DMS114 treated with DMSO at 0.1 percent for 48 hours (cell line): Measurements from ENCODE around the gene NRARP.

Experiments used
- DNase-seq: peaks from one replicate; lab custom pipeline; 2025; ENCODE audit not compliant: unreplicated experiment; lab: John Stamatoyannopoulos, UW

NRARP gene

DNA sequence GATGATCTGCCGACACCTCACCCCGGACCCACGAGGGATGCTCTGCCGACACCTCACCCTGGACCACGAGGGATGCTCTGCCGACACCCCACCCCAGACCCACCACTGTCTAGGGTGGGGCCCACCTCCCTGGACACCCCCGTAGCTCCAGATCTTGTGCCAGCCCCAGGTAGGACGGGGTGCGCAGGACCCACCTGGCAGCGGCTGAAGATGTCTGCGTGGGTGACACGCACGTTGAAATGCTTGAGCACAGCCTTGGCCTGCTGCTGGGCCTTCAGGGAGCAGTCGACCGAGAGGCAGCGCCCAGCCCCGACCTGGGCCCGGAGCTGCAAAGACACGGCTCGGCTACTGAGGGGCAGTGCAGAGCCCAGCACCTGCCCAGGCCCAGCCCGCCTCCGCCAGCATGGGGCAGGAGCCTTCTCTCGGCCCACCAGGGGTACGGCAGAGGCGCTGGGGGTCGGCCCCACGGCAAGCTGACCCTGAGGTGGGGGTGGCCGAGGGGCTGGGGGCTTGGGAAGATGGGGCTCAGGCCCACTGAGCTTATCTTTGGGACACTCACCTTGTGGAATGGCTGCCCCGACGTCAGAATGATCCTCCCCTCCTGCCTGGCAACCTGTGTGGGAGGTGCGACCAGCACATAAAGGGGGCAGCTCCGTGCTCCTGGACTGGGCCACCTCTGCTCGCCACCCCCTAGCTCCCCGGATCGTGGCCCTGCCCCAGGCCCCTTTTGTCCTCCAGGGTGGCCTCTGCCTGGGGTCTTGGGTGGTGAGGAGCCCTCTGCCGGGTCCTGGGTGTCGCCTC, 21.7 kb upstream of the NRARP start:
- no peak for DNase-seq

DNA sequence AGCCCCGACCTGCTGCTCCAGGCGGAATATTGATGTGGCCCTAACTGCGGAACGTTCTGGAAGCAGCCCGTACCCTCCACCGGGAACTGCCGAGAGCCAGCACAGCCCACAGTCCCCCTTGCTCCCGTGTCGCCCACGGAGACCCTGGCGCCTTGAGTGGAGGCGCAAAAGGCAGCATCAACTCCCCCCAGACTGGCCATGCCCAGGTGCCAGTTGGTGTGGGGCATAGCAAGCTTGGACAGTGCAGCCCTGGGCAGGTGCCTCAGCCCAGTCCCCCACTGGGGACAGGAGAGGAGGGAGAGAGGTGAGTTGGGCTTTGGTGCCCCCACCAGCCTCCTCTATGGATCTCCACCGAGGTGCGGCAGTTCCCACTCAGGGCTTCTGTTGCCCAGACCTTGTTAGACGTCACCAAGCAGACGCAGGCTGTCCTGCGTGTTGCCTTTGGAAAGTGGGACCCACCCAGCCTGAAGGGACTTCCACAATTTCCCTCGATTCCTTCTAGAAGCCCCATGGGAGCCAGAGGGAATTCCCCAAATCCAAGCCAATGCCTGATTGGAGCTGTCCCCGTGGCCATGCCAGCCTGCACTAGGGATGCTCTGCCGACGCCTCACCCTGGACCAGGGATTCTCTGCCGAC, 19.8 kb upstream of the NRARP start:
- DNase-seq: no peak

DNA sequence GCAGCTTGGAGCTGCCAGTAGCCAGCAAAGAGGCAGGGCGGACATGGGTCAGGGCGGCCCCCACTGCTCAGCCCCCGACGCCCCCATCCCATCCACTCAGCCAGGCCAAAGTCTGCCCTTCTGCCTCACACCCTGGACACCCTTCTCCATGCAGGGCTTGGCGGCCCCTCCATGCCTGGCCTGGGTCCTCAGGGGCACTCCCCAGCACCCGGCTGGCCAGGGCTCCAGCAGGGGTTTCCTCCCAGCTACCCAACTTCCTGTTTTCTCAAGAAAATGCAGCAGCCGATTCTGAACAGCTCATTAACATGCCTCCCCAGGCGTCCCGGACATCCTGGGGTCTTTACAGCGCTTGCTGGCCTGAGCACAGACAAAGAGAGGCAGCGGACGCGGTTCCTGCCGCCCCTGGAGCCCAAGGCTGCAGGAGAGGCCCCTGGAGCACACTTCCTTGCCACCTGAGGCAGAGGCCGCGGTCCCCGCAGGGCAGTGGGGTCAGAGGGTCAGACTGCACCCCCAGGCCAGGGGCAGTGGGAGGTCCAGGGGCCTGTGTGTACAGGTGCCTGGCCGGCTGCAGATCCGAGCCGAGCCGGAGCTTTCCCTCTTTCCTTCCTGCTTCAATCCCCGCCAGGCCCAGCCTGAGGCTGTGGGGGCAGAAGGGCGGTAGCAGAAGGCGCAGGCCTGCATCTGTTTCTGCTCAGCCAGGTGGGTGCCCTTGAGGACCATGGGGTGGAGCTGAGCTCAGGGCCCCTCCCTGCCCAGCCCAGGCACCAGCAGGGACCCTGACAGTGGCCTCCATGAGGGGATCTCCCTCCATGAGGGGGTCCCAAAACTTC, 18.7 kb upstream of the NRARP start:
- DNase-seq: no peak

DNA sequence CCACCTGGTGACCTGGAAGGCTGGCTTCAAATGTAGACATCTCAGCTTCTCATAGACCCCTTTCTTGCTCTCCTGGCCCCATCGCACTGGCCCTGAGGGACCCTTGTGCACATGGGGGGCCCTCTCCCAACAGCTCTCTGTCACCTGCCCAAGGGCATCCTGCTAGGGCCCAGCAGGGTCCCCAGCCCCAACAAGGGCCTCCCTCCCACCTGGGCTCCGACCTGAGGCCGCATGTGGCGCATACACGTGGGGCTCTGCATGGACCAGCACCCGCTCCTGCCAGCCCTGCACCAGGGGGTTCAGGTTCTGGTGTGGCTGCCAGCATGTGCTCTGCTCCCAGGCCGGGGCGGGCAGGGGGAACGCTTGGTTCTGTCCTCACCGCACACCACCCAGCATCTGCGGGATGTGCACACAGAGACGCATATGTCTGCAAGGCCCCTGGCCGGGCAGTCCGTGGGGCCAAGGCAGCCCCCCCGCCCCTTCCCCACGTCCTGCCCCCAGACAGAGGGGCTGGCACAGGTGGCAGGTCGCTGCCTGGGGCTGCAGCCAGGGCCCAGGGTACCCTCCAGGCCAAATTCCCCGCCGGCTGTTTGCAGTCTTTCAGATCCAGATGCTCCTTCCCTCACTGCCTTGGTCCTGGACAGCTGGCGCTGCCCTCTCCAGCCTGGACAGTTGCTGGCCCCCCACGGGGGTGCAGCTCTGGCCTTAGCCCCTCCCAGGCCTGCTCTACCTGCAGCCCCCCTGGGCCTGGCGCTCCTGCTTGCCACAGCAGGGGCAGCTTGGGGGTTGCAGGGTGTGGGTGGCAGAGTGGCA, 17.9 kb upstream of the NRARP start:
- DNase-seq: no peak

DNA sequence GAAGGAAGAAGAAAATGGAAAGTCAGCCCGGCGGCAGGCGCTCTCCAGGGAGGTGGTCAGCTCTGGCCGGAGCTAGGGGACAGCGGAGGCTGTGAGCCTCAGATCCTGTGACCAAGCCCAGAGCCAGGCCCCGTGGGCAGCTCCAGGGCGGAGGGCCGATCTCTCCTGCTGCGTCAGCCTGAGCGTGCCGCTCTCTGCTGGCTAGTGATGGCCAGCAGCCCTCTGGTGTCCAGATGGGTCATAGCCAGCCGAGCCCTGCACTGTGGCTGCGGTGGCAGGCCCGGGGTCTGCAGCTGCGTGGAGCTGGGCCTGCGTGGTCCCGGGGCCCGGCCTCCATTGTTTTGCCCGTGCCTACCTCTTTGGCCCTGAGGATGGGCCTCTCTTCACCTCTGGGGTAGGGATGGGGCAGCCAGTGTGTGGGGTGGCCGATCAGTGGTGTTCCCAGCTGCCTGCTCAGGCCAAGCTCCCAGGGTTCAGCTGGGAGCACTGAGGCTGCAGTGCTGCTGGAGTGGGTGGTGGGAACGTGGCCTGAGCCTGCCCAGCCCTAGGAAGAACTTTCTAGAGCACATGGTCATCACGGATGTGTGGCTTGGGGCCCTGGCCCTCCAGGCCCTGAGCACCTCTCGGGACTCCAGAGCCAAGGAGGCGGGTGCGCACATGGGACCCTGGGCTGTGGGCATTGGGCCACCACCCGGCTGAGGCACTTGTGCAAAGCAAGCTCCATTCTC, 17.1 kb upstream of the NRARP start:
- peak; percentile 41 for DNase-seq

DNA sequence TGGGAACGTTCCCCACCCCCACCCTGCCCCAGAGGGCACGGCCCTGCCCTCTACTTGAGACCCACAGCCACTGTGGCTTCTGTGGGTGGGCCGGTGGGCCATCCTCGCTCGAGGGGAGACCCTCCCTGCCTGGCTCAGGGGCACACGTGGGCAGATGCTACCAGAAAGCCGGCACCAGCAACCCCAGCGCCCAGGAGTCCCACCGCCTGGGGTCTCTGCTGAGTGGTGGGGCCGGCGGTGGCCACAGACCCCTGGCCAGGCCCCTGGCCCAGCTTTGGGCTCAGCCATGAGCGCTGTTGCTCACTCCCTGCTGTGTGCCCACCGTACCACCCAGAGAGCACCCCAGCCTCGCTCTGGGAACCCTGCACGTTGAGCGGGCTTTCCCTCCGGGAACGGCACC, 16.5 kb upstream of the NRARP start:
- no peak for DNase-seq

DNA sequence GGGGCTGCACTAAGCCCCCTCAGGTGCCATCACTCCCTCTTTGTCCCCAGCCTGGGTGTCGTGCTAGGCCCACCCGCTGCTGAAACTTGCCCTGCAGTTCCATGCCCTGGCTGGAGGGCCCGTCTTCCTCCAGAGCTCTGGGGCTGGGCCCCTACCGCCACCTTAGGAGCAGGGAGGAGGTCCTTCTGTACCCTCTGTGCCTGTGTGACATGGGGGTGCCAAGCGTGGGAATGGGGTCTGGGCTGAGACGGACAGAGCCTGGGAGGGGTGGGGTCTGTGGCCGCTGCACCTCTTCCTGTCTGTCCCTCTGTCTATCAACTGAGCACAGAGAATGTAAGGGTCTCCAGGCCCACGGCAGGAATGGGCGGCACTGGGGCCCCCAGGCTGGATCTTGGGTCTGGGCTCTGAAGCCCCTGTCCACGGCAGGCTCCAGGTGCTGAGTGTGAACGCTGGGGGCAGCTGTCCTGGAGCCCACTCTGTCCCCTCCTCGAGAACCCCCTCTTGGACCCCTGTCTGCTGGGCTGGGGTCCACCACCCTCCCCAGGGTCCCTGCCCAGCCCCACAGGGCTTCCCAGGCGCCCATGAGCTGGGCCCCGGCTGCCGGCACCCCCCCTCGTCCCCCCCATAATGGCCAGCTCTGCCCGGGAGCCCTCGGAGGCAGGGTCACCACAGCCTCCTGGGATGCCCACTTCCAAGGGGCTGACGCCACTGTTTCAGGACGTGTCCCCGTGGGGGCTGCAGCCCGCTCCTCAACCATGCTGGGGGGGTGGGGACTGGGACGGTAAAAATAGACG, 15.8 kb upstream of the NRARP start:
- no peak for DNase-seq

DNA sequence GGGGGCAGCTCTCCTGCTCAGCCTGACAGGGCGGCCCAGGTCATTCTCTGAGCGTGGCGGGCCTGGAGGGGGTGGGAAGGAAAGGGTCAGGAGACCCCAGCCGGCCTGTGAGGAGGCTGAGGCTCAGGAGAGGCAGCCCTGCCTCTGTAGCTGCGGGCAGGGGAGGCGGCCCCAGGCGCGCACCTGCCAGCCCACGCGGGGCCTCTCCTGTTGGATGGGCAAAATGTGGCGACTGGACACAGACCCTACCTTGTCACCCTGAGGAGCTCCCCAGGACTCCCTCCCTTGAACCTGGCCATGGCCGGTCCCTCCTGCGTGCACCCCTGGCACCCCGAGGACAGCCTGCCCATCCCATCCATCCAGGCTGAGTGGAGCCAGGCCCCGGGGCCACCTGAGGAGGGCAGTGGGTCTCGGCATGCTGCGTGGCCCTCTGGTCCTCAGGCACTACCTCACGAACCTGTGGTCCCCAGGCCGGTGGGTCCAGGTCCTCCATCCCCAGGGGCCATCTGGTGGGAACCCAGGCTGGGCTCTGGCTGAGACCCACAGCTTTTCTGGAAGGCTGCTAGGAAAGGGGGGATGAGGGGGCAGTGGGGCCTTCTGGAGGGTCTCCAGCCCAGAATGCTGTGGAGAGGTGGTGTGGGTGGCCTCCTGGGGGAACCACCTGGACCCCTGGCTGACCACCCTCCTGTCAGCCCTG, 15.1 kb upstream of the NRARP start:
- DNase-seq: no peak

DNA sequence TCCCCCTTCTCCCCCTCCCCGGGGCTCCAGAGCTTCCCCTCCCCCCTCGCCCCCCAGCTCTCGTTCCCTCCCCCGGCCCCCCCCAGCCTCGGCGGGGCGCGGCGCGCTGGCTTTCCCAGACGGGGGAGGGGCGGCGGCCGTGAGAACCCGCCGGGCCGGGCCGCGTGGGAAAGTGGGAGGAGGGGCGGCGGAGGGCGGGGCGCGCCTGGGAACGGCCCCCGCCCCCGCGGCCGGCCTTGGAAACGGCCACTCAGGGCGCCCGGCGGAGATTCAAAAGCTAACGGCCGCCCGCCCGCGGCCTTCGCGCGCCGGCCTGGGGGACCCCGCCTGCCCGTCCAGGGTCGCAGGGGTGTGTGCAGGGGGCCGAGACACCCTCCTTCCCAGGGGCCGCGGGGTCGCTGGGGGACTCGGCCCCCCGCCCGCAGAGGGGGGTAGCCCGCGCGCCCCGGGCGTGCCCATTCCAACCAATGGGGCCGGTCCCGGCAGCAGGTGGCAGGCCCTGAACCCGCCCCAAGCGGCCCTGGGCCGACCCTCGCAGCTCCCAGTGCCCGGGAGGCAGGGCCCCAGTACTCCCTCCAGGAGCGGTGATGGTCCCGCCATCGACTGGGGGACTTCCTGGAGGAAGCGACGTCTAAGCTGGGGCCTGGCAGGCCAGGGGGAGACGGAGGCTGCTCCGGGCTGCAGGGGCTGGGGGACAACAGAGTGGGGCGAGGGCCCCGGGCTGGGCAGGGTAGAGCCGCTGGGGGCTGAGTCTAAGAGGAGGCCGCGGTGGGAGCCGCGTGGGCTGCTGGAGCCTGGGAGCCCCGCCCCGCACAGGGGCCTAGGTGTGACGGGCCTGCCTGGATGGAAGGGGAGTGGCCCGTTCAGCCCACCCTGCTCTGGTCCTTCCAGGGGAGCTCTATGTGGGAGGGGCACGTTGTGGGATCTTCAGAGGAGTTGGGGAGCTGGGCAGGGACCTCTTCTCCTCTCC, 14.2 kb upstream of the NRARP start:
- DNase-seq: no peak

DNA sequence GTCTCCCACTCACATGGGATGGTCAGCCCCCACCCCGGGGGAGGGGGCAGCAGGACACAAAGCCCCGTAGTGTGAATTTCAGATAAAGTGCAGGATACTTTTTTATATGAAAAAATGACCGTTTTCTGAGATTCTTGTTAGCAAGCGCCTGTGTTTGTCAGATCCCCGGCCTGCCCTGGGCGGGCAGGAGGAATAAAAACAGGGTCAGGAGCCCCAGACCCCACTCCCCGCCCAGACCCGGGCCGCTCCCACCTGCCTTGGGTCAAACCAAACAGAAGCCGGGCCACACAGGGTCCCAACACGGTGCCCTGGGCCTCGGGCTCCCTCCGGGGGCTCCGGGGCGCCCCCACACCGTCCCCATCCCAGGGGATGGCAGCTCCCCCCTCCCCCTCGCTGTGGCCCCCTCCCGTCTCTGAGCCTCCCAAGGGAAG, 13.5 kb upstream of the NRARP start:
- no peak for DNase-seq

DNA sequence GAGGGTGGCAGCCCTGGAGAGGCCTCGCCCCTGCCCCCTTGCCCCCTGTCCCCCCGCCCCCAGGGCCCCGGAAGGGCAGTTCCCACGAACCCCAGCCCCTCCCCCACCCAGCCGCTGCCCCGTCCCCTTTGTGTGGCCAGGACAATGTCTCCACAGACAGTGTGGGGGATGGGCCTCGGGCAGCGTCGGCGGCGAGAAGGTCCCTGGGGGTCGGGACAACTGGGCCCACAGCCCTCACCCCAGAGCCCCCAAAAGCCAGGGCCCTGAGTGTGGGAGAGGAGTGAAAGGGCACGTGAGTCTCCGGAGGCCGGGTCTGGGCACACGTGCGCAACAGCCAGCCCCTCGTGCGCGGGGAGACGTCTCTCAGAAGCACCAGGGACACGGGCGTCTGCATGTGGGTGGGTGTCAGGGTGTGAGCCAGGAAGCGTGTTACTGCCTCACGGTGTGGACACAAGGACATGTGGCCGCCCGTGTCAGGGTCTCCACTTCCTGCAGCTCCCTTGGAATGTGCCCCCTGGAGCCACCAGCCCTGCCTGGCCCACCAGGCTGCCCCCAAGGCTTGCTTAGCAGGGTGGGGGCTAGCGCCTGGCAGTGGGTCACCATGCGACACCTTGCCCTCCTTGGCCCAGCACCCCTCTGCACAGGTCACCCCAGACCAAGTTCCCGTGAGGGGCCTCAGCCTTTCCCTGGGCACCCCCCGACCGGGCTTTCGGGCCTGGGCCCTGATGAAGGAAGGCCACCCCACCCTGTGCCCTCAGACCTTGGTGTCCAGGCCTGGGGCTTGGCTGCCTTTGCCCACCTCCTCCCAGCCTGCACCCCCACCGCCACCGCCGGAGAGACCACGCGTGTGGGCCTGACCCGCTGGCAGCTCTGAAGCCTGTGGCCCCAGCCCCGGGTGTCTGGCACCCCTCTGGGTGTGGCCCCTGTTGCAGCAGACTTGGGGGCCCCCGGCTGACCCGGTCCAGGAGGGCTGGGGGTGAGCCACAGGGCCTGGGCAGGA, 12.8 kb upstream of the NRARP start:
- DNase-seq: no peak

DNA sequence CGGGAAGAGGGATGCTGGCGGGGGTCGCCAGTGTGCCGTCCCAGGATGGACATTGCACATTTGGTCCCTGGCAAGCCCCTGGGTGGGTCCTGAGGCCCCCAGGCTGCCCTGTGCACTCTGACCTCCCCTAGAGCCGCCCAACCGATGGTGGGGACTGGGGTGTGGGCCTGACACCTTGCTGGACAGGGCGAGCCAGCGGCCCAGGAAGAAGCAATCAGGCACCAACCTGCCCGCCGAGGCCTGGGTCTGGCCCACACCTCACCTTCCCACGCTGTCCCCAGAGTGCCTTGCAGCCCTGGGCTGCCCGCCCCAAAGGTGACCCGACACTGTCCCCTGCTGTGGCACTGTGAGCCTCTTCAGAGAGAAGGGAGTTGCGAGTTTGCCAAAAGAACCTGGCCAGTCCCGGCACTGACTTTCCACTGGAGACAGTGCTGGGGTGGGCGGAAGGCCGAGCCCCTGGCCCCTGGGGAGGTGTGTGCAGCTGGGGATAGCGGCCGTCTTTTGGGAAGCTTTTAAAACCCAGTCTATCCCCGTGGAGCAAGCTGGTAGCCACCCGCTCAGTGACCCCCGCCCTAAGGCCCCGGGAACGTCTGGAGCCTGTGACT, 12.0 kb upstream of the NRARP start:
- DNase-seq: no peak

DNA sequence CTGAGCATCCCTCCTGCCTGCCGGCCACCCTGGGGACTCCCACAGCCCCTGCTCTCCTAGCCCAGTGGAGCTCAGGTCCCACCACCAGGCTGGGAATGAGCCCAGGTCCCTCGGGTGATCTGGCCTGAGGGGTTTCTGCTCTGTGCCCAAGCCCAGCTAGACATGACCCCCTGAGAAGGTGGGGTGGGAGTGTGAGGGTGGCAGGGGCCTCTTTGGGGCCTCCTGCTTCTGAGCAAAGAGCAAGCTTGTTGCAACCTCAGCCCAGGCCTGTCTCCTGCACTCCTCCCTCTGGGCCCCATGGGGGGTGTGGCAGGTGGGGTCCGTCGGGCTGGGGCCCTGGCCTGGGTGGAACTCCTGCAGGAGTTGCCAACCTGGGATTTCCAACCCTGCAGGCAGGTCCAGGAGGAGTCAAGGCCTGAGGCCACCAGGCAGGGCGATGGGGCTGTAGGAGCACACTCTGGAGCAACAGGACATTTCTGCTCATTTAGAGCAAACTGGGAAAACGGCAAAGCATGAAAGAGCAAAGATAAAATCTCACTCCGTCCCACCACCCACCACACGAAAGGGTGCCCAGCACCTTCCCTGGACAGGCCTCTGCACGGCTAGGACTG, 11.4 kb upstream of the NRARP start:
- DNase-seq: no peak

DNA sequence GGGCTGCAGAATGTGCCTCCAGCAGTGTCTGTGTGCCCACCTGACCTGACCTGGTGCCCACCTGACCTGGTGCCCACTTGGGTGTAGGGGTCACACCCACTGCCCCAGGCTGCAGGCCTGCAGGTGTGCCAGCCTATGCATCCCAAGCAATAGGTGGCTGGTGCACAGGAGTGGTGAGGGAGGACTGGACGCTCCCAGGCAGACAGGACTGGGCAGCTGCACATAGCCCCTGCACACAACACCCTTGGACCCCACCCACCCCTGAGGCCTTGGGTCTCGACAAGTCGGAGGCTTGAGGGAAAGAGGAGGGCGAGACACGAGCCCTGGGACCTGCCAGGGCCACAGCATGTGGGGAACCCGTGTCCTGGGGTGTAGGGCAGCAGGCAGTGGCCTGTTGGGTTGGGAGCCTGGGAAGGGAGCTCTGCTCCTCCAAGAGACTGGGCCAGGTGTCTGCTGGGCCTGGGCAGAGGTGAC, 10.8 kb upstream of the NRARP start:
- DNase-seq: no peak

DNA sequence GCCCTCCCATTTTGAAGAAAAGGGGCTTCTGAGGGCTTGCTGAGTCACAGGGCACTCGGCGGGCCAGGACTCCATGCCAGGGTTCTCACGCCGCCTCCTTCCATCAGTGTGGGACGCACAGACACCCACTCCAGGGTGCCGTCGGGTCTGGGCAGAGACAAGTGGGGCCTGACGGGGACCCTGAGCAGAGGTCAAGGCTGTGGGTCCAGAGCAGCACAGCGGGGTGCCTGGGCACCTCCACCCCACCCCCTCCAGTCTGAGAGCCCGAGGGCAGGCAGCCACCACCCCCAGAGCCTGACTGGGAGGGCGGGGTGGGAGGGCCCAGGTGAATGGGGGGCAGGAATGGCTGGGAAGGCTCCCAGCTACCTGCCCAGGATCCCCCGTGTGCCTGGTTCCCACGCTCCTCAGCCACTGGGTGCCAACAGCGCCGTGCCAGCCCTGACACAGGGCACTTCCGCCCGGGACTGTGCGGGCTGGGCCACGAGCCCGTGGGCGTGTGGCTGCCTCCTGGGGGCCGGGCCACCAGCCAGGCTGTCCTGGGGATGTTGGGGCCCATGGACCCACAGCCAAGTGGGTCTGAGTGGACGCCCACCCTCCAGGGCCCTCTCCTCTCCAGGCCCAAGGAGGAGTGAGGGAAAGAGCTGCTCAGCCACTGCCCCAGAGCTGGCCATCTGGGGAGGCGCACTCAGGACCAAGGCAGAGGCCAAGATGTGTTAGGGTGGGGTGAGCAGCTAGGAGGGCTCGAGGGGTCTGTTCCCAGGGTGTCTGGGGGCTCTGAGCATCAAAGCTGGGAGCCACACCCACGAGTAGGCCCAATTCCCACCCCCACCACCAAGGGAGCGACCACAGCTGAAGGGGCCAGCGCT, 10.1 kb upstream of the NRARP start:
- no peak for DNase-seq
